Stimulated activated naive CD8-positive, alpha-beta T cell treated with anti-CD3 and anti-CD28 coated beads, Interleukin-15, Interleukin-2, amounts not matched to agents 100 ng/mL and 50 ng/mL, for 24 hours (primary cell): Measurements from ENCODE around the gene AKAP10.
"Not testable (repeated sequence)": the region's sequence is repeated elsewhere in the genome, so short reads cannot be mapped to it uniquely, and the experiment has no call there.

Source experiments
- H3K27ac Mint-ChIP-seq: one replicate; pipeline ENCODE4 v1.8.0; 2021; ENCODE audit warnings: mild to moderate bottlenecking, mixed read lengths
- H3K27me3 Mint-ChIP-seq: one replicate; pipeline ENCODE4 v1.8.0; 2021; ENCODE audit warnings: mixed read lengths
- H3K36me3 Mint-ChIP-seq: one replicate; pipeline ENCODE4 v1.8.0; 2021; ENCODE audit warnings: low read depth, mixed read lengths
- H3K4me1 Mint-ChIP-seq: one replicate; pipeline ENCODE4 v1.8.0; 2021; ENCODE audit warnings: low read depth, mixed read lengths
- H3K4me3 Mint-ChIP-seq: one replicate; pipeline ENCODE4 v1.8.0; 2021; ENCODE audit warnings: mild to moderate bottlenecking, mixed read lengths
- H3K9me3 Mint-ChIP-seq: one replicate; pipeline ENCODE4 v1.8.0; 2021; ENCODE audit warnings: mixed read lengths

The AKAP10 gene, protein sequence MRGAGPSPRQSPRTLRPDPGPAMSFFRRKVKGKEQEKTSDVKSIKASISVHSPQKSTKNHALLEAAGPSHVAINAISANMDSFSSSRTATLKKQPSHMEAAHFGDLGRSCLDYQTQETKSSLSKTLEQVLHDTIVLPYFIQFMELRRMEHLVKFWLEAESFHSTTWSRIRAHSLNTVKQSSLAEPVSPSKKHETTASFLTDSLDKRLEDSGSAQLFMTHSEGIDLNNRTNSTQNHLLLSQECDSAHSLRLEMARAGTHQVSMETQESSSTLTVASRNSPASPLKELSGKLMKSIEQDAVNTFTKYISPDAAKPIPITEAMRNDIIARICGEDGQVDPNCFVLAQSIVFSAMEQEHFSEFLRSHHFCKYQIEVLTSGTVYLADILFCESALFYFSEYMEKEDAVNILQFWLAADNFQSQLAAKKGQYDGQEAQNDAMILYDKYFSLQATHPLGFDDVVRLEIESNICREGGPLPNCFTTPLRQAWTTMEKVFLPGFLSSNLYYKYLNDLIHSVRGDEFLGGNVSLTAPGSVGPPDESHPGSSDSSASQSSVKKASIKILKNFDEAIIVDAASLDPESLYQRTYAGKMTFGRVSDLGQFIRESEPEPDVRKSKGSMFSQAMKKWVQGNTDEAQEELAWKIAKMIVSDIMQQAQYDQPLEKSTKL

DNA sequence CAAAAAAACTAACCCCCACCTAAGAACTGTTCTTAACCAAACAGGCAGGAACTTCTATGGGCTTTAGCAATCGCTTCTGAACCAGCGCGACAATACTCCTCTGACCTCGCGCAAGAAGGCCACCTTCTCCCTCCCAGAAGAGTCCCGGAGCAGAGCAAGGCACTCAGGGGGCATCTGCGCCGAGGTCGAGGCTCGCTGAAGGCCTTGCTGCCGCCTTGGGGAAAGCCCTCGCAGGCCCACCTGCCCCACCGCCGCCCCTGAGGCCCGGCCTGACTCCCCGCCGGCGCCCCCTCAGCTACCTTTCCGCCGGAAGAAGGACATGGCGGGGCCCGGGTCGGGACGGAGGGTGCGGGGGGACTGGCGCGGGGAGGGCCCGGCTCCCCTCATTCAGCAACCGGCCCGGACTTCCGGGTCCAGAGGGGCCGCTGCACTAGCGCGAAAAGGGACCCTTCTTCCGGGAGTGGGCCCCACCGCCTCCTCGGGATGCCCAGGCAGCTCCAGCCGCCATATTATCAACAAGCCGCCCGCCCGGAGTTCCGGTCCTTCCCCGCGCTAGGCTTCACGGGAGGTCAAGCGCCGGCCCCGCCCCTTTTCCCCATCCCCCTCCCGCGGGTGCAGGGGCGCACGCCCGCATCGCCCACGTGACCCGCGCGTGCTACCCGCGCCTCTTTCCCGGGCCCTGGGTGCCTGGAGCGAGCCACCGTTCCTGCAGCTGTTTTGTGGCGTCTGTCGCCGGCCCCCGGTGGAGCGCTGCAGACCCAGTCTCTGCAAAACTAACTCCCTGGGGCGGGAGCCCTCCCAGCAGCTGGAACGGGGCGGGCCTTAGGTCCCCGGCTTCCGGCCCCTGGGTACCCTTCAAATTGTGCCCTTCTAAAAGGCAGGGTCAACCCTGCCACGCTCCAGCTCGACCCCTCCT, at the start of gene AKAP10:
AKAP10 (minus strand) TSS at position 536 of the 916 bp plus-strand sequence; CDS start at position 387, 149 bp downstream.
- Mint-ChIP-seq H3K27me3 (no peaks in the 10 kb centered on the region), H3K36me3 (peaks cover 35% of the 10 kb centered on the region), H3K4me1 (peaks cover 49% of the 10 kb centered on the region), H3K27ac (peak within 1 kb of the TSS; percentile 99), H3K4me3 (peak within 1 kb of the TSS; percentile 90), H3K9me3 (peaks cover 4% of the 10 kb centered on the region)

DNA sequence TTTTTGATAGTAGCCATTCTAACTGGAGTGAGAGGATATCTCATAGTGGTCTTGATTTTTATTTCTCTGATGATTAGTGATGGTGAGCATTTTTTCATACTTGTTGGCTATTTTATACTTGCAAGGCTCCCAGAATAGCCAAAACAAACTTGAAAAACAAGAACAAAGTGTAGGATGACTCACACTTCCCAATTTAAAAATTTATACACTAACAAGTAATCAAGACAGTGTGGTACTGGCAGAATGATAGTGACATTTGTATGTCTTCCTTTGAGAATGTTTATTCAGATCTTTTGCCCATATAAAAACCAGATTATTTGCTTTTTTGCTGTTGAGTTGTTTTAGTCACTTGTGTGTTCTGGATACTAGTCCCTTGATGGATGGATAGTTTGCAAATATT, 49.3 kb upstream of the AKAP10 start:
- Mint-ChIP-seq H3K4me3 (no peak overlapping the region), H3K36me3 (no peaks in the 10 kb centered on the region), H3K4me1 (peaks cover 6% of the 10 kb centered on the region), H3K27me3 (peaks cover 11% of the 10 kb centered on the region), H3K9me3 (no peaks in the 10 kb centered on the region), H3K27ac (no peak overlapping the region)

DNA sequence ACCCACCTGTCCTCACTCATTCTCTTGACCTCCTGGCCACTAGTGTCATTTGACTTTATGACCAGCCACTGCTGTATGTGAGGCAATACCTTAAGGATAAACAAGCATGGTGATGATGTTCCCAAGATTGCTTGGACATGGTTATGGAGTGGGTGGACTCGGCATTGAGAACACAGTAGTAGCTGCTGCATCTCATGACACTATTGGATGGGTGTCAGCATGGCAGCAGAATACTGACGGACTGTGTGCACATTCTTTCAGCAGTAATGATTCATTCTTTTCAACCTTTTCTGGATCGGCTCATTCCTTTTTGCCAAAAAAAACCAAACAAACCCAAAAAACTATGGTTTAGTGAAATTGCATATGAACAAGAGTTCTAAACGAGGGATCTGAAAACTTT, 45.1 kb upstream of the AKAP10 start:
- H3K36me3 Mint-ChIP-seq = no peaks in the 10 kb centered on the region
- peaks cover 6% of the 10 kb centered on the region for H3K27me3 Mint-ChIP-seq
- H3K4me3 Mint-ChIP-seq = no peak overlapping the region
- no peaks in the 10 kb centered on the region for H3K9me3 Mint-ChIP-seq
- H3K27ac Mint-ChIP-seq = no peak overlapping the region
- no peaks in the 10 kb centered on the region for H3K4me1 Mint-ChIP-seq

DNA sequence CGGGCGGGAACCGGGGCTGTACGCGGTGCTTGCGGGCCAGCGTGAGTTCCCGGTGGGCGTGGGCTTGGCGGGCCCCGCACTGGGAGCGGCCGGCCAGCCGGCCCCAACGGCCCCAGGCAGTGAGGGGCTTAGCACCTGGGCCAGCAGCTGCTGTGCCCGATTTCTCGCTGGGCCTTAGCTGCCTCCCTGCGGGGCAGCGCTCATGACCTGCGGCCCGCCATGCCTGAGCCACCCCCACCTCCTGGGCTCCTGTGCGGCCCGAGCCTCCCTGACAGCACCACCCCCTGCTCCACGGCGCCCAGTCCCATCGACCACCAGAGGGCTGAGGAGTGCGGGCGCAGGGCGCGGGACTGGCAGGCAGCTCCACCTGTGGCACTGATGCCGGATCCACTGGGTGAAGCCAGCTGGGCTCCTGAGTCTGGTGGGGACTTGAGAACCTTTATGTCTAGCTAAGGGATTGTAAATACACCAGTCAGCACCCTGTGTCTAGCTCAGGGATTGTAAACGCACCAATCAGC, 38.9 kb upstream of the AKAP10 start:
- not testable (repeated sequence) for H3K9me3 Mint-ChIP-seq, H3K4me1 Mint-ChIP-seq, H3K4me3 Mint-ChIP-seq, H3K27ac Mint-ChIP-seq, H3K36me3 Mint-ChIP-seq
- peaks cover 47% of the 10 kb centered on the region for H3K27me3 Mint-ChIP-seq

DNA sequence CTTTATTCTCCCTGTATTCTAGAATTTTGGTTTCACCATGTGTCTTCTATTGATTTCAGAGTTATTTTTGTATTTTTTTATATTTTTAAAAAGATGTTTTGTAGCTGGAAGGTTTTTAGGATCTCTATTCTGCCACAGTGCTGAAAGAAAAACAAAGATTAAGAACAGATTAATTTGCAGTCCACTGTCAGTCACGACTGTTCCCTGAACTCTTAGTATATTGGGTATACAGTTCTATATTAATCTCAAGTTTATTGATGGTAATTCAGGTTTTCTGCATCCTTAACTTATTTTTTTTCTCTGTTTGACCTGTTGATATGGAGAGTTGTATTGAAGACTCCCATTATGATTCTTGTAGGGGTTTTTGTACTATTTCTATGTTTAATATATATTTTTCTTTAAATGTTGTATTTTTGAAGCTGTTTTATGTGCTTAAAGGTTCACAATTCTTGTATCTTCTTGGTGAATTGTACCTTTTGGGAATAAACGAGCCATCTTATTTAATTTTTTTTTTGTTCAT, 34.4 kb upstream of the AKAP10 start:
- H3K36me3 Mint-ChIP-seq = no peaks in the 10 kb centered on the region
- peaks cover 66% of the 10 kb centered on the region for H3K27me3 Mint-ChIP-seq
- peaks cover 9% of the 10 kb centered on the region for H3K4me1 Mint-ChIP-seq
- no peak overlapping the region for H3K27ac Mint-ChIP-seq
- no peak overlapping the region for H3K4me3 Mint-ChIP-seq
- H3K9me3 Mint-ChIP-seq = no peaks in the 10 kb centered on the region

DNA sequence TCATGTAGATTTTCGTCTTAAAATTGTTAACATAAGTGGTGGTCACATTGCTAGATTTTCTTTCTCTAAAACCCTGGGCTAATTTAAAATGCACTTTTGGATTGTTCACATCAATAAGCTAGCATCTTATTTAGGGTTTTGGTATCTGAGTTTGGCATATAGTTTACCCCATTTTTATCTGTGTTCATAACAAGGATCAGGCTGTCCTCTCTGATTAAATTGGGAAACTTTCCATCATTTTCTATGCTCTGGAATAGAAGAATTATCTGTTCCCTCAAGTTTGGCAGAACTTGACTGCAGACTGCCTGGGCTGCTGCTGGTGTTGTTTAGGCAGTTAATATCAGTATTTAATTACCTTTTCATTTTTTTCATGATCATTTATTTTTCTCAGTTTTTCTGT, 33.3 kb upstream of the AKAP10 start:
- H3K9me3 Mint-ChIP-seq = no peaks in the 10 kb centered on the region
- H3K27me3 Mint-ChIP-seq = peaks cover 74% of the 10 kb centered on the region
- peaks cover 9% of the 10 kb centered on the region for H3K4me1 Mint-ChIP-seq
- H3K36me3 Mint-ChIP-seq = no peaks in the 10 kb centered on the region
- peak overlapping the region; percentile 81 for H3K4me3 Mint-ChIP-seq
- H3K27ac Mint-ChIP-seq = no peak overlapping the region

DNA sequence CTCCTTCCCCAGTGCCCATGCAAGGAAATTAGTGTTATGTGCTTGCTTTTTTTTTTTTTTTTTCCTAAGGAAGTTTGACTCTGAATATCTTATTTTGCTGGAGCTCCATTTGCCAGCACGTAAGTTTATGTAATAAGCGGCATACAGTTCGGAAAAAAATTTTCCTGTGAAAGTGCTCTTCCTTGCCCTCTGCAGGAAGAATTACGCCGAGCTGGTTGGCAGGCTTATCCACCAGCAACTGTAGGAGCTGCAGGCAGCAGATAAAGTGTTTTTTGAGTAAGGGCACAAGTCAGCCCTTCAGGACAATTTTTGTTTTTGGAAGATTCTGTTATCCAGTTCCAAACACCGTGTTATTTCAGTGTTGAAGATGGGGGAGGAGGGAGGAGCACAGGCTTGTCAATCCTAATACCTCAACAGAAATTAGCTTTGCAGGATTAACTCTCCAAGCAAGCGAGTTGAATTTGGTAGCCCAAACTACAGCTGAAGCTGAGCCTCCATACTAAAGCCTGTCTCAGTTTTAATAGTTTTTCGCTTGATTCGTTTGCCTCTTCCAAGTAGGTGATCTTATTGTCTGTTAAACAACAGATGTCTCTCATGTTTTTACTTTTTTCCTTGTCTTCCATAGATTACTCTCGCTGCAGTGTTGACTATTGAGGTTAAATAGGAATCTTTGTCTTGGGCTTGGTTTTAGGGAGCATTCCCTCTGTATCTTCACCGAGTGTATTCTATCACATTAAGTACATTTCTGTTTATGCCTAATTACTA, 32.7 kb upstream of the AKAP10 start:
- no peaks in the 10 kb centered on the region for H3K36me3 Mint-ChIP-seq
- no peak overlapping the region for H3K27ac Mint-ChIP-seq
- H3K4me1 Mint-ChIP-seq = peaks cover 9% of the 10 kb centered on the region
- H3K27me3 Mint-ChIP-seq = peaks cover 74% of the 10 kb centered on the region
- H3K9me3 Mint-ChIP-seq = no peaks in the 10 kb centered on the region
- H3K4me3 Mint-ChIP-seq = peak overlapping the region; percentile 81

DNA sequence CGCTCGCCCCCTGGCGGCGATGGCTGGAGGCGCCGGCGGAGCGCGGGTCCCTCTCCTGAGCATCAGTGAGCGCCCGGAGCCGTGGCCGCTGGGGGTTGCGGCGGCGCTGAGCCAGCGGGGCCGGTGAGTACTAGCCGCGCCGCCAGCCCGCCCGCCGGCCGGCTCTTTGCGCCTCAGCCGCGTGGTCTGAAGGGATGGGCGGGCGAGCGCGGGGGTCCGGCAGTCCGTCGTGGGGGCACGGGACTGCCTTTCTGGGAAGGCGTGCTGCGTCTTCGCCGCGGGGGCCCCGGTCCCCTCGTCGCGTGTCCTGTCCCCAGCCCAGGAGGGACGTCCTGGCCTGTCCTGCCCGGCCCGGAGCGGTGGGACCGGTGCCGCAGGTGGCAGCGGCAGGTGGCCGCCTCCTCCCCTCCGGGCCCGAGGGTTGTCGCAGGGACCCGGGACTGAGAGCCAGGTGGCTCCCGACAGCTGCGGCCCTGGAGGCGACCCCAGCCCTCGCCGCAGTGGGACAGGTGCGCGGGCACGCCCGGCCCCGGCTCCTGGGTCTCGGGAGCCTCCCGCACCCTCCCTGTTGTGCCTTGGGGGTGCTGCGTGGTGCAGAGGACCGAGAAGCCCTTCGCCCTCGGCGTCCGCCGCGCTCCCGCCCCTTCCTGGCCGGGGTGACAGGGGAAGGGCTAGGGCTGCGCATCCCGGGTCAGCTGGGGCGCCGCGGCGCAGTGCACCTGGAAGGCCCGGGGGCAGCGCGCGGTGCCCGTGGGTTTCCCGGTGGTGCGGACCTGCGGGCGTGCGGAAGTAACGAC, 31.9 kb upstream of the AKAP10 start, which contains the start of gene SPECC1:
SPECC1 (plus strand) TSS at position 58 of the 797 bp plus-strand sequence. CDS start 87,293 bp downstream, outside the sequence.
- no peaks in the 10 kb centered on the region for H3K36me3 Mint-ChIP-seq
- H3K27me3 Mint-ChIP-seq = peaks cover 66% of the 10 kb centered on the region
- H3K4me1 Mint-ChIP-seq = peaks cover 9% of the 10 kb centered on the region

DNA sequence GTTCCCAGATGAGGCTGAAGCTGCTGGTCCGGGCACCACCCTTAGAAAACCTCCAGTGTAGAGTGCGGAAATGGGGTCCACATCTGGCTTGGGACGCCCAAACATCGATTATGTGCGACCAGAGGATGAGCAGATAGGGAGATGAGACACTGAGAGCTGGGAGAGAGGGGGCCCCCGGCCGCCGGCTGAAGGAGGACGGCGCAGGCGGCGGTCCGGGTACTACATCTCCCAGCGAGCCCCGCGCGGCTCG, 31.3 kb upstream of the AKAP10 start:
- Mint-ChIP-seq H3K27ac (peak overlapping the region; percentile 63), H3K36me3 (no peaks in the 10 kb centered on the region), H3K4me3 (peak overlapping the region; percentile 83), H3K27me3 (peaks cover 61% of the 10 kb centered on the region), H3K4me1 (peaks cover 9% of the 10 kb centered on the region), H3K9me3 (no peaks in the 10 kb centered on the region)

More for the DNA sequence above, 31.9 kb upstream of the AKAP10 start, which contains the start of gene SPECC1:
- Mint-ChIP-seq H3K4me3 (peak within 1 kb of the TSS; percentile 83), H3K27ac (peak within 1 kb of the TSS; percentile 63), H3K9me3 (no peaks in the 10 kb centered on the region)

DNA sequence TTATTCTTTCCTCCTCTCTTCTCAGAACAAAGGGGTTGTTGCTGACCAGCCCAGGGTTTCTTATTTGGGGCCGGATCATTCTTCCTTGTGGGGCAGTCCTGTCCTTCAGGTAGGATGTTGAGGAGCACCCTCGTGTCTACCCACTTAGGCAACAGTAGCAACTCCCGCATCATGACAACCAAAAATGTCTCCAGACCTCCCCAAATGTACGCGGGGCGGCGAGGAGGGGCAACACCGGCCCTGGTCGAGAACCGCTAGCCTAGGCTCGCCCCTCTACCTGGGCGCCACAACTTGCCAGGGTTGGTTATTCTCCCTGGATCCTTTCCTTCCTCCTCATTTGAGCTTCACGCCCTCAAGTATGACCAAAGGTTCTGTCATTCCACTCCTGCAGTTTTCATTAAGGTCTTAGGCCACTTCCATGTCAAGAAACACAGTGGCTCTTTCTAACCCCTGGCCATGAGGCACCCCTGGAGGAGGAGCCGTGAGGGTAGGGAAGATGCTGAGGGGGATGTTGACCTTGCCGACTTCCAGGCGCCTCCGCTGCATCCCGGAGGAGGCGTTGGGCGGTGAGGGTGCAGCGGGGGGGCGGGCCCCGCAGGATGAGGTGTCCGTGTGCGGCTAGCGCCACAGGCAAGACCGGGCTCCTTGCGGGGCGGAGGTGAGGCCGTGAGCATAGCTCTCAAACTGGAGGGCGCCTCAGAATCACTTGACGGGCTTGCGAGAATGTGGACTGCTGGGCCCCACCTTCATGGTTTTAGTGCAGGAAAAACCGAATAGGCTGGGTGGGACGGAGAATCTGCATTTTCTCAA, 30.8 kb upstream of the AKAP10 start:
- H3K4me3 Mint-ChIP-seq = peak overlapping the region; percentile 83
- no peaks in the 10 kb centered on the region for H3K36me3 Mint-ChIP-seq
- H3K4me1 Mint-ChIP-seq = peaks cover 9% of the 10 kb centered on the region
- H3K27ac Mint-ChIP-seq = peak overlapping the region; percentile 63
- peaks cover 59% of the 10 kb centered on the region for H3K27me3 Mint-ChIP-seq
- no peaks in the 10 kb centered on the region for H3K9me3 Mint-ChIP-seq

DNA sequence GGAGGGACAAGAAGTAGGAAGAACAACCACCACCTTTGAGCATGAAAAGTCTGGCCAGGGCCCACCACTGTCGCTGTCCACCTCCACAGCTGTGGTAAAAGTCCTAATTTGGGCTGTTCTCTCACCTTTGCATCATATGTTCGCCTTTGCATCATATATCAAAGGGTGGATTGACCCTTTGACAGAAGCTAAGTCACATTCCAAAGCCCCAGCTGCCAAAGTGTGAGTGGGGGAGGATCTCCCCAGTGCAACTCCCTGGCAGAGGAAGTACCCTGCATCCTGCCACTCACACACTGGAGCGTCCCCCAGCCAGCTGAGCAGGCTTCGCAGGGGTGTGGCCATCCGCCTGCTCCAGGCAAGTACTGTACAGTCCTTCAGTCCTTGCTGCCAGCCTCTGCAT, 18.9 kb upstream of the AKAP10 start:
- H3K27ac Mint-ChIP-seq = no peak overlapping the region
- H3K4me1 Mint-ChIP-seq = no peaks in the 10 kb centered on the region
- H3K36me3 Mint-ChIP-seq = no peaks in the 10 kb centered on the region
- no peak overlapping the region for H3K4me3 Mint-ChIP-seq
- H3K27me3 Mint-ChIP-seq = peaks cover 15% of the 10 kb centered on the region
- H3K9me3 Mint-ChIP-seq = no peaks in the 10 kb centered on the region

DNA sequence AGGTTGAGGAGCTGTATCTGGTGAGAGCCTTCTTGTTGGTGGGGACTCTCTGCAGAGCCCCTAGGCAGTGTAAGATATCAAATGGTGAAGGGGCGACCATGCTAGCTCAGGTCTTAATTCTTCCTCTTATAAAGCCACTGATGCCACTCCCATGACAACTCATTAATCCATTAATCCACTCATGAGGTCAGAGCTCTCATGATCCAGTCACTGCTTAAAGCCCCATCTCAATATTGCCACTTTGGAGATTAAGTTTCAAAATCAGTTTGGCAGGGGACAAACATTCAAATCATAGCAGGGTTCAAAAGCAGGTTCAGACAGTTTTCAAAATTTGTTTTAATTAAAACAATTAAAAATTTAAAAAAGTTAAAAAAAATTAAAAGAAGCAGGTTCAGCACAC, 18.5 kb upstream of the AKAP10 start:
- Mint-ChIP-seq H3K9me3 (no peaks in the 10 kb centered on the region), H3K4me3 (no peak overlapping the region), H3K36me3 (no peaks in the 10 kb centered on the region), H3K4me1 (no peaks in the 10 kb centered on the region), H3K27ac (no peak overlapping the region), H3K27me3 (peaks cover 15% of the 10 kb centered on the region)
